IMR-90 (cell line): ENCODE data around the gene RFX2.

Source experiments
- FOS ChIP-seq: fragments of 150-350 bp; IDR thresholded peaks from 2 replicates; pipeline ENCODE4 v1.6.1; 2016; ENCODE audit warnings: low read depth, low read length
- MAFK ChIP-seq: IDR thresholded peaks from 2 replicates; pipeline ENCODE4 v1.6.1; 2012; ENCODE audit warnings: low read depth, low read length, improper control_type of control experiment
- MAZ ChIP-seq: IDR thresholded peaks from 2 replicates; pipeline ENCODE4 v1.6.1; 2012; ENCODE audit warnings: low read depth, mild to moderate bottlenecking, low read length, improper control_type of control experiment, moderate library complexity, borderline replicate concordance
- NFE2L2 ChIP-seq: fragments of 150-350 bp; IDR thresholded peaks from 2 replicates; pipeline ENCODE4 v1.6.1; 2016; ENCODE audit warnings: low read depth, mild to moderate bottlenecking, low read length
- POLR2A ChIP-seq: IDR thresholded peaks from 2 replicates; pipeline ENCODE4 v1.6.1; 2012; ENCODE audit warnings: mild to moderate bottlenecking, low read depth, low read length
- RAD21 ChIP-seq: IDR thresholded peaks from 2 replicates; pipeline ENCODE4 v1.6.1; 2012; ENCODE audit warnings: low read length, improper control_type of control experiment
- RFX5 ChIP-seq: IDR thresholded peaks from 2 replicates; pipeline ENCODE4 v1.8.0; 2012; ENCODE audit warnings: low read depth, mild to moderate bottlenecking, low read length, moderate library complexity
- TF ChIP-seq, protein P1 (sequence below): conservative IDR thresholded peaks from 2 replicates; pipeline ENCODE4 v1.5.1; 2012; ENCODE audit warnings: mild to moderate bottlenecking, low read depth, low read length, improper control_type of control experiment
- TF ChIP-seq, protein P2 (sequence below): fragments of 150-350 bp; IDR thresholded peaks from 2 replicates; pipeline ENCODE4 v1.6.1; 2017; ENCODE audit warnings: mild to moderate bottlenecking, antibody characterized with exemption, low read length, low read depth

DNA sequence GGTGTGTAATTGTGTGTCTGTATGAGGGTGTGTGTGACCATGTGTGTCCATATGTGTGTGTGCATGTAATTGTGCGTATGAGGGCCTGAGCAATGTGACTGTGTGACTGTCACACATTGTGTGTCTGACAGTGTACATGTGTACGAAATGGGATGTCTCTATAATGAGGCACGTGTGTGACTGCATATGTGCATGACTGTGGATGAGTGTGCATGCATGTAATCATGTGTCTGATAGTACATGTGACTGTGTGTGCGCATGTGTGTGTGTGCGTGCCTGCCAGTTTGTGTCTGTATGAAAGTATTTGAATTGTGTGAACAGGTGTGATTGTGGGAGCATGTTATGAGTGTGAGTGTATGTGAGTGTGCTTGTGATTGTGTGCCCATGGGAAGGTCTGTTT, 22.9 kb upstream of the RFX2 start:
- TF ChIP-seq MAFK (no peak), RFX5 (no peak), RAD21 (no peak), NFE2L2 (no peak), FOS (no peak), POLR2A (no peak), MAZ (no peak)
- TF ChIP-seq, protein P1, sequence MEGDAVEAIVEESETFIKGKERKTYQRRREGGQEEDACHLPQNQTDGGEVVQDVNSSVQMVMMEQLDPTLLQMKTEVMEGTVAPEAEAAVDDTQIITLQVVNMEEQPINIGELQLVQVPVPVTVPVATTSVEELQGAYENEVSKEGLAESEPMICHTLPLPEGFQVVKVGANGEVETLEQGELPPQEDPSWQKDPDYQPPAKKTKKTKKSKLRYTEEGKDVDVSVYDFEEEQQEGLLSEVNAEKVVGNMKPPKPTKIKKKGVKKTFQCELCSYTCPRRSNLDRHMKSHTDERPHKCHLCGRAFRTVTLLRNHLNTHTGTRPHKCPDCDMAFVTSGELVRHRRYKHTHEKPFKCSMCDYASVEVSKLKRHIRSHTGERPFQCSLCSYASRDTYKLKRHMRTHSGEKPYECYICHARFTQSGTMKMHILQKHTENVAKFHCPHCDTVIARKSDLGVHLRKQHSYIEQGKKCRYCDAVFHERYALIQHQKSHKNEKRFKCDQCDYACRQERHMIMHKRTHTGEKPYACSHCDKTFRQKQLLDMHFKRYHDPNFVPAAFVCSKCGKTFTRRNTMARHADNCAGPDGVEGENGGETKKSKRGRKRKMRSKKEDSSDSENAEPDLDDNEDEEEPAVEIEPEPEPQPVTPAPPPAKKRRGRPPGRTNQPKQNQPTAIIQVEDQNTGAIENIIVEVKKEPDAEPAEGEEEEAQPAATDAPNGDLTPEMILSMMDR = no peak
- TF ChIP-seq, protein P2, sequence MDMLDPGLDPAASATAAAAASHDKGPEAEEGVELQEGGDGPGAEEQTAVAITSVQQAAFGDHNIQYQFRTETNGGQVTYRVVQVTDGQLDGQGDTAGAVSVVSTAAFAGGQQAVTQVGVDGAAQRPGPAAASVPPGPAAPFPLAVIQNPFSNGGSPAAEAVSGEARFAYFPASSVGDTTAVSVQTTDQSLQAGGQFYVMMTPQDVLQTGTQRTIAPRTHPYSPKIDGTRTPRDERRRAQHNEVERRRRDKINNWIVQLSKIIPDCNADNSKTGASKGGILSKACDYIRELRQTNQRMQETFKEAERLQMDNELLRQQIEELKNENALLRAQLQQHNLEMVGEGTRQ = no peak
